ENCODE measurements around the gene ADSS2. TPM values are rescaled to one million over a fixed set of nuclear protein-coding genes. Genes with fewer than 3 reads are reported as not detected.

Gene ADSS2
- total RNA-seq, 1 experiment from 2014 or later = 71.4 TPM

DNA sequence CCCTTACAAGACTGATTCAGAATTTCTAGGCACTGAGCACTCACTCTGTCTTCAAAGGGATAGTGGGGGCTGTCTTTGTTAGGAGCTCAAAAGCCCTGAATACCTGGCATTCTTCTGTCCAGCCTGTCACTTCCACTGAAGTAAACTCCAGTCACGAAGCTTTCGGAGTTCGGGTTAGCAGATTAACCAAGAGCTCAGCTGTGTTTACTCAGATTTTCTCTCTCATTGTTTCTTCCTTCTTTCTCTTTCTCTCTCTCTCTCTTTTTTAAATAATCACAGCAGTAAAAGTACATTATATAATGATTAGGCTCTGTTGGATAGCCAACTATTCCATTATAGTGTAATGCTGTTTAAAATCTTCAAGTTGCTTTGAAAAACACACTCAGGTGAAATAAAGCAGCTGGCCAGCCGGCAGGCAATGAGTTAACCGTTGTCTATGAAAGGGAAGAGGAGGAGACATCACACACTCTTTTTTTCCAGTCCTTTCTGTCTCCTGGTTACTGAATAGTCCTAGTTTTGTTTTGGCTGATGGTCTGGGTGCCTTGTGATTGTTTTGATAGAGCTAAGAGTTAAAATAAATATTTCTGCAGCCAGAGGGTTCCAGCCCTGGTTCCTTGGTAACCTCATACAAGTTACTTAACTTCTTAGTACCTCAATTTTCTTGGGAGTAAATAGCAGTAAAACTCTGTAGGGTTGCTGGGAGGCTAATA lies 89.8 kb downstream of the ADSS2 start:
- Histone ChIP-seq H3K4me1 (replicated peaks) (peaks cover 29% of the 10 kb centered on the region), H3K4me3 (peak overlapping the region; percentile 16), H3K36me3 (no peaks in the 10 kb centered on the region), H3K9me3 (replicated peaks) (no peaks in the 10 kb centered on the region), H3K27ac (peak overlapping the region; percentile 84), H3K27me3 (replicated peaks) (no peaks in the 10 kb centered on the region)
- peak; percentile 75 to 86 for DNase-seq (ENCODE audit: low read depth in 1 of 2, low spot score in 2 of 2)

Other genes with a start within 250 kb of the ADSS2 start
- 0.05 TPM in 1 of 2 replicates, not detected in the other for gene CATSPERE, start 9.4 kb upstream of the ADSS2 start, total RNA-seq (2014; rRNA removed; shearing (Covaris generic))
- gene DESI2, start 201.2 kb upstream of the ADSS2 start, total RNA-seq (2014; rRNA removed; shearing (Covaris generic)) = 84.4 and 85.8 TPM in 2 replicates

Data from SJSA1 (cell line).